GM21360 (cell line): ENCODE measurements around the gene C1orf87.

ENCODE experiments used
- ATAC-seq: cut with Tn5 transposase; IDR thresholded peaks from one replicate; pipeline ENCODE4 v1.9.1; 2021; ENCODE audit warnings: mild to moderate bottlenecking, moderate library complexity; ENCODE audit not compliant: unreplicated experiment

Gene C1orf87

GRCh38 chr1:59952065-59952464, 121.5 kb downstream of the C1orf87 start:
- ATAC-seq = no peak

- no peak for ATAC-seq
These were observed 123.9 kb downstream of the C1orf87 start for GRCh38 chr1:59949648-59950047.

- no peak for ATAC-seq
These were observed 124.6 kb downstream of the C1orf87 start for GRCh38 chr1:59948990-59949389.

GRCh38 chr1:59947047-59947938, 126.3 kb downstream of the C1orf87 start:
- ATAC-seq = peak; percentile 94

GRCh38 chr1:59945790-59946189, 127.8 kb downstream of the C1orf87 start:
- no peak for ATAC-seq
